Ovary (tissue), 3 donors: ENCODE measurements around the gene TFEC.

Source experiments
- POLR2A ChIP-seq: fragments of 450-650 bp; IDR thresholded peaks from one replicate; pipeline ENCODE4 v1.6.1; 2017; ENCODE audit warnings: antibody characterized with exemption, mild to moderate bottlenecking, moderate library complexity
- TF ChIP-seq, protein P1 (sequence below), 3 donors: fragments of 450-650 bp in 2 of 3; fragments of 200-600 bp in 1 of 3; IDR thresholded peaks; one replicate each; pipeline versions ENCODE4 v1.5.1 to v1.8.0; 2016 to 2022; ENCODE audit warnings: antibody characterized with exemption in 3 of 3, mild to moderate bottlenecking in 1 of 3
- donor health status: DM: no; HTN: no; CAD: no.

DNA sequence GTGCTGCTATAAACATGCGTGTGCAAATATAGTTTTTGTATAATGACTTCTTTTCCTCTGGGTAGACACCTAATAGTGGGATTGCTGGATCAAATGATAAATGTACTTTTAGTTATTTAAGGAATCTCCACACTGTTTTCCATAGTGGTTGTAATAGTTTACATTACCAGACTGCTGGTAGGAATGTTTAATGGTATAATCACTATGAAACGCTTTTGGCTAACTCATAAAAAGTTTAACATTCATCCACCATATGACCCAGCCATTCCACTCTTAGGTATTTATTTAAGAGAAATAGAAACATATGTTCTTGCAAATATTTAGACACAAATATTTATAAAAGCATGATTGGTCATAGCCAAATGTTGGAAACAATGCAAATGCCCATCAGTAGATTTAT lies 32.1 kb upstream of the TFEC start:
- TF ChIP-seq, protein P1, sequence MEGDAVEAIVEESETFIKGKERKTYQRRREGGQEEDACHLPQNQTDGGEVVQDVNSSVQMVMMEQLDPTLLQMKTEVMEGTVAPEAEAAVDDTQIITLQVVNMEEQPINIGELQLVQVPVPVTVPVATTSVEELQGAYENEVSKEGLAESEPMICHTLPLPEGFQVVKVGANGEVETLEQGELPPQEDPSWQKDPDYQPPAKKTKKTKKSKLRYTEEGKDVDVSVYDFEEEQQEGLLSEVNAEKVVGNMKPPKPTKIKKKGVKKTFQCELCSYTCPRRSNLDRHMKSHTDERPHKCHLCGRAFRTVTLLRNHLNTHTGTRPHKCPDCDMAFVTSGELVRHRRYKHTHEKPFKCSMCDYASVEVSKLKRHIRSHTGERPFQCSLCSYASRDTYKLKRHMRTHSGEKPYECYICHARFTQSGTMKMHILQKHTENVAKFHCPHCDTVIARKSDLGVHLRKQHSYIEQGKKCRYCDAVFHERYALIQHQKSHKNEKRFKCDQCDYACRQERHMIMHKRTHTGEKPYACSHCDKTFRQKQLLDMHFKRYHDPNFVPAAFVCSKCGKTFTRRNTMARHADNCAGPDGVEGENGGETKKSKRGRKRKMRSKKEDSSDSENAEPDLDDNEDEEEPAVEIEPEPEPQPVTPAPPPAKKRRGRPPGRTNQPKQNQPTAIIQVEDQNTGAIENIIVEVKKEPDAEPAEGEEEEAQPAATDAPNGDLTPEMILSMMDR (IDR thresholded peaks at IDR 0.05) = no peak
- no peak for TF ChIP-seq POLR2A
